HEK293 (cell line): ENCODE data around the gene CIC.
A peak's percentile ranks its signal among the peaks of the same experiment; 100 is the strongest.

Source experiments
- CTCF ChIA-PET: fragments of 350-600 bp; formaldehyde crosslinking; extraction: SDS; loops from one replicate; lab custom pipeline; 2021; ENCODE audit warnings: antibody characterized with exemption; lab: Yijun Ruan, JAX
- POLR2A ChIA-PET: fragments of 300-600 bp; formaldehyde crosslinking; extraction: SDS; loops from one replicate; lab custom pipeline; 2020; ENCODE audit warnings: antibody characterized with exemption, inconsistent platforms; lab: Yijun Ruan, JAX
- H3K27ac ChIP-seq: fragments of 200-500 bp; sonication (Bioruptor generic); 2 replicates; pipeline ENCODE4 v1.5.1; 2014; ENCODE audit warnings: low read depth, low read length, control low read depth, inconsistent platforms; ENCODE audit errors: extremely low read depth
- H3K36me3 ChIP-seq, 2 experiments: fragments of 200-500 bp in 1 of 2; sonication (Bioruptor generic) in 1 of 2; 1 replicate in 1 of 2; 2 replicates in 1 of 2; pipeline ENCODE4 v1.5.1; 2014 to 2017; ENCODE audit warnings: inconsistent platforms in 2 of 2, low read length in 2 of 2; ENCODE audit not compliant: control insufficient read depth in 2 of 2, insufficient read depth in 1 of 2
- H3K4me1 ChIP-seq: fragments of 200-500 bp; sonication (Bioruptor generic); 2 replicates; pipeline ENCODE4 v1.5.1; 2014; ENCODE audit warnings: mild to moderate bottlenecking, low read length, inconsistent platforms; ENCODE audit not compliant: control insufficient read depth, insufficient read depth
- H3K4me3 ChIP-seq: 2 replicates; pipeline ENCODE4 v1.5.1; 2011; ENCODE audit warnings: low read depth, mild to moderate bottlenecking, control low read depth, low read length, moderate library complexity
- H3K9me3 ChIP-seq: fragments of 200-500 bp; sonication (Bioruptor generic); 2 replicates; pipeline ENCODE4 v1.5.1; 2014; ENCODE audit warnings: low read depth, low read length, inconsistent platforms; ENCODE audit not compliant: control insufficient read depth, insufficient read depth
- EGR2 ChIP-seq: fragments of 450-650 bp; formaldehyde crosslinking; IDR thresholded peaks from 2 replicates; pipeline ENCODE4 v1.5.1; 2016; ENCODE audit warnings: low read depth, missing biosample characterization, missing genetic modification characterization
- KLF10 ChIP-seq: fragments of 450-650 bp; IDR thresholded peaks from 2 replicates; pipeline ENCODE4 v1.5.1; 2018; ENCODE audit warnings: missing biosample characterization, mild to moderate bottlenecking, missing genetic modification characterization
- REPIN1 ChIP-seq: fragments of 450-650 bp; formaldehyde crosslinking; IDR thresholded peaks from 2 replicates; pipeline ENCODE4 v1.5.1; 2017; ENCODE audit warnings: missing biosample characterization, missing genetic modification characterization, low read depth
- SCRT1 ChIP-seq: fragments of 450-650 bp; formaldehyde crosslinking; IDR thresholded peaks from 2 replicates; pipeline ENCODE4 v1.5.1; 2016; ENCODE audit warnings: missing biosample characterization, missing genetic modification characterization, borderline replicate concordance
- YY1 ChIP-seq: fragments of 450-650 bp; formaldehyde crosslinking; IDR thresholded peaks from 2 replicates; pipeline ENCODE4 v1.5.1; 2018; ENCODE audit warnings: missing biosample characterization, missing genetic modification characterization
- YY2 ChIP-seq: fragments of 450-650 bp; formaldehyde crosslinking; IDR thresholded peaks from 2 replicates; pipeline ENCODE4 v1.5.1; 2016; ENCODE audit warnings: missing biosample characterization, missing genetic modification characterization
- ZBTB1 ChIP-seq: fragments of 450-650 bp; formaldehyde crosslinking; IDR thresholded peaks from 2 replicates; pipeline ENCODE4 v1.5.1; 2016; ENCODE audit warnings: missing biosample characterization, missing genetic modification characterization
- ZBTB21 ChIP-seq: fragments of 450-650 bp; formaldehyde crosslinking; IDR thresholded peaks from 2 replicates; pipeline ENCODE4 v1.5.1; 2017; ENCODE audit warnings: missing biosample characterization, missing genetic modification characterization
- ZFHX2 ChIP-seq: fragments of 450-650 bp; formaldehyde crosslinking; conservative IDR thresholded peaks from 2 replicates; pipeline ENCODE4 v1.5.1; 2016; ENCODE audit warnings: missing biosample characterization, missing genetic modification characterization
- ZNF157 ChIP-seq: fragments of 450-650 bp; formaldehyde crosslinking; IDR thresholded peaks from 2 replicates; pipeline ENCODE4 v1.5.1; 2016; ENCODE audit warnings: missing biosample characterization, missing genetic modification characterization
- ZNF311 ChIP-seq: fragments of 450-650 bp; formaldehyde crosslinking; IDR thresholded peaks from 2 replicates; pipeline ENCODE4 v1.5.1; 2017; ENCODE audit warnings: missing biosample characterization, missing genetic modification characterization, borderline replicate concordance
- ZNF426 ChIP-seq: fragments of 450-650 bp; formaldehyde crosslinking; IDR thresholded peaks from 2 replicates; pipeline ENCODE4 v1.5.1; 2017; ENCODE audit warnings: missing biosample characterization, missing genetic modification characterization, mild to moderate bottlenecking, inconsistent platforms, moderate library complexity
- ZNF449 ChIP-seq: fragments of 450-650 bp; formaldehyde crosslinking; IDR thresholded peaks from 2 replicates; pipeline ENCODE4 v1.5.1; 2017; ENCODE audit warnings: missing biosample characterization, mild to moderate bottlenecking, missing genetic modification characterization, moderate library complexity
- ZNF544 ChIP-seq: fragments of 450-650 bp; formaldehyde crosslinking; IDR thresholded peaks from 2 replicates; pipeline ENCODE4 v1.5.0; 2017; ENCODE audit warnings: missing biosample characterization, missing genetic modification characterization
- ZNF664 ChIP-seq: fragments of 450-650 bp; formaldehyde crosslinking; IDR thresholded peaks from 2 replicates; pipeline ENCODE4 v1.5.1; 2016; ENCODE audit warnings: missing biosample characterization, missing genetic modification characterization
- TF ChIP-seq, protein P1 (sequence below): fragments of 450-650 bp; formaldehyde crosslinking; IDR thresholded peaks from 2 replicates; pipeline ENCODE4 v1.5.1; 2016; ENCODE audit warnings: missing biosample characterization, missing genetic modification characterization

CIC gene

GRCh38 chr19:42272535-42272897, 3.5 kb downstream of the CIC start:
- Histone ChIP-seq H3K36me3 (peaks cover 5 to 48% of the 10 kb centered on the region in 2 experiments), H3K9me3 (no peaks in the 10 kb centered on the region), H3K4me1 (peaks cover 18% of the 10 kb centered on the region), H3K4me3 (no peak overlapping the region), H3K27ac (no peak overlapping the region)
- ChIA-PET CTCF (interaction anchor here (2.0 kb wide), 1 partner anchor 27 kb away, joined by 9 read pairs; no protein-coding TSS in a partner anchor), POLR2A (no interaction called here)
- TF ChIP-seq ZNF544 (tag by site-specific recombination): no peak
- no peak for TF ChIP-seq REPIN1 (tag by site-specific recombination)
- peak; percentile 74 for TF ChIP-seq EGR2 (tag by site-specific recombination)
- TF ChIP-seq ZFHX2 (tag by site-specific recombination): peak; percentile 64

DNA sequence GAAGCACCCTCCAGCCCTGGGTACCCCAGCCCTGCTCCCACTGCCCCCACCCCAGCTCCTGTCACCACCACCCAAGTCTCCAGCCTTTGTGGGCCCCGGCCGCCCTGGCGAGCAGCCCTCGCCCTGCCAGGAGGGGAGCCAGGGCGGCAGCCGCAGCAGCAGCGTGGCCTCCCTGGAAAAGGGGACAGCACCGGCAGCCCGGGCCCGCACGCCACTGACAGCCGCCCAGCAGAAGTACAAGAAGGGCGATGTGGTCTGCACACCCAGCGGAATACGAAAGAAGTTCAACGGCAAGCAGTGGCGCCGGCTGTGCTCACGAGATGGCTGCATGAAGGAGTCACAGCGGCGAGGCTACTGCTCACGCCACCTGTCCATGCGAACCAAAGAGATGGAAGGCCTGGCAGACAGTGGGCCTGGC, 3.9 kb downstream of the CIC start:
- CTCF ChIA-PET: interaction anchor here (2.0 kb wide), 1 partner anchor 28 kb away, joined by 9 read pairs; no protein-coding TSS in a partner anchor
- no peak overlapping the region for H3K4me3 ChIP-seq
- TF ChIP-seq ZNF426 (tag by site-specific recombination) (no peak), ZNF157 (tag by site-specific recombination) (no peak), SCRT1 (tag by site-specific recombination) (no peak), YY1 (tag by site-specific recombination) (no peak), ZNF664 (no peak), YY2 (no peak), ZNF311 (tag by site-specific recombination) (no peak)
- TF ChIP-seq, protein P1, sequence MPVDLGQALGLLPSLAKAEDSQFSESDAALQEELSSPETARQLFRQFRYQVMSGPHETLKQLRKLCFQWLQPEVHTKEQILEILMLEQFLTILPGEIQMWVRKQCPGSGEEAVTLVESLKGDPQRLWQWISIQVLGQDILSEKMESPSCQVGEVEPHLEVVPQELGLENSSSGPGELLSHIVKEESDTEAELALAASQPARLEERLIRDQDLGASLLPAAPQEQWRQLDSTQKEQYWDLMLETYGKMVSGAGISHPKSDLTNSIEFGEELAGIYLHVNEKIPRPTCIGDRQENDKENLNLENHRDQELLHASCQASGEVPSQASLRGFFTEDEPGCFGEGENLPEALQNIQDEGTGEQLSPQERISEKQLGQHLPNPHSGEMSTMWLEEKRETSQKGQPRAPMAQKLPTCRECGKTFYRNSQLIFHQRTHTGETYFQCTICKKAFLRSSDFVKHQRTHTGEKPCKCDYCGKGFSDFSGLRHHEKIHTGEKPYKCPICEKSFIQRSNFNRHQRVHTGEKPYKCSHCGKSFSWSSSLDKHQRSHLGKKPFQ: no peak
- peaks cover 19% of the 10 kb centered on the region for H3K4me1 ChIP-seq
- POLR2A ChIA-PET: no interaction called here
- peaks cover 5 to 48% of the 10 kb centered on the region in 2 experiments for H3K36me3 ChIP-seq
- H3K27ac ChIP-seq: no peak overlapping the region
- H3K9me3 ChIP-seq: no peaks in the 10 kb centered on the region

- peaks cover 5 to 48% of the 10 kb centered on the region in 2 experiments for H3K36me3 ChIP-seq
- no peak overlapping the region for H3K4me3 ChIP-seq
- TF ChIP-seq ZBTB21 (tag by site-specific recombination) (no peak), ZNF449 (tag by site-specific recombination) (no peak), ZBTB1 (no peak), KLF10 (no peak)
- H3K4me1 ChIP-seq: peaks cover 19% of the 10 kb centered on the region
- CTCF ChIA-PET: interaction anchor here (0.5 to 2.0 kb wide), 2 partner anchors 28 to 437 kb away, joined by 8 to 9 read pairs; no protein-coding TSS in a partner anchor
- H3K9me3 ChIP-seq: no peaks in the 10 kb centered on the region
- no peak overlapping the region for H3K27ac ChIP-seq
- POLR2A ChIA-PET: interaction anchor here (12.3 kb wide), 1 partner anchor 26 kb away, joined by 242 read pairs; the partner anchor contains the start of gene GSK3A
Observed at GRCh38 chr19:42273407-42274064, 4.5 kb downstream of the CIC start.
